Measurements from ENCODE around the gene CDKAL1.
"Not testable (repeated sequence)": the region's sequence is repeated elsewhere in the genome, so short reads cannot be mapped to it uniquely, and the experiment has no call there.

CDKAL1 gene

DNA sequence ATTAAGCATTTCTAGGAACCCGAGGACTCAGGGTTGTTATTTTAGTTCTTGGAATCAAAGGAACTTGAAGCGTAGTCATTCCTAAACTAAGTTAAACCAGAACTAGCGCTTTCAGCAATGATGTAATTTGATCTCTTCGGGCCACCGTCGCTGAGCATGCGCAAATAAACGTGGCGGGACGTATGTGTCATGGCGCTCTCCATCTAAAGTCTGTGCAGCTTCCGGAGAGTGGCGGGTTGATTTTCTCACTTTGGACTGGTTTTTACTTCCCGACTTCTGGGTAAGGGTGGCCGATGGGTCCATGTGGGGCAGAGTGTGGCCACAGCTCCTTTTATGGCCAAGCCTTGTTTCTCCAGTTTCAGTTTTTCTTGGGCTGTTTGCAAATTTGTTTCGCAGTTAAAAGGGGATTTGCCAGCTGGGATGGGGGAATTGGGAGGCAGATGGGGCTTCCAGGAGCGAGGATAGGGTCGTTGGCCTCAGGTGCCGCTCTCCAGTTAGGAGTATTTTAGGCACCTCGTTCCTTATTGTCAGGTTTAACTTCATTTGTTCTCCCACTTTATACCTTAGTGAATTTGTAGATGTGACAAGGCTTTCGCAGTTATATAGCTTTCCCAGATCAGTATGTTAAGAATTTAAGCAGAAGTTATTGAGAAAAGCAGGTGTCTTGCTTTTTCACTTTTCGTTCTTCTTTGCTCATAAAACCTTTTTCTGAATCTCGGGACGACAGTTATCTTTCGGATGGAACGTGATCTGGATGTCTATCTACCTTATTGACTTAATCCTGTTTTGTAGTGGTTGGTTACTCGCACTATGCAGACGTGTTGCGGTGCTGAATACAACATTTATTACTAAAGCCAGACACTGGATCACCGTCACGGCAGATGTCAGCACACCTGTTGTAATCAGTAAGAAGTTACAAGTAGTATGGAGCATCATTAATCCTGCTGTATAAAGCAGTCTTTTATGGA is at the start of gene CDKAL1:
TSS of gene CDKAL1 (plus strand) at position 163 of the 968 bp plus-strand sequence. CDS start 11,894 bp downstream, outside the sequence.
- peak; percentile 77 to 93 for DNase-seq

DNA sequence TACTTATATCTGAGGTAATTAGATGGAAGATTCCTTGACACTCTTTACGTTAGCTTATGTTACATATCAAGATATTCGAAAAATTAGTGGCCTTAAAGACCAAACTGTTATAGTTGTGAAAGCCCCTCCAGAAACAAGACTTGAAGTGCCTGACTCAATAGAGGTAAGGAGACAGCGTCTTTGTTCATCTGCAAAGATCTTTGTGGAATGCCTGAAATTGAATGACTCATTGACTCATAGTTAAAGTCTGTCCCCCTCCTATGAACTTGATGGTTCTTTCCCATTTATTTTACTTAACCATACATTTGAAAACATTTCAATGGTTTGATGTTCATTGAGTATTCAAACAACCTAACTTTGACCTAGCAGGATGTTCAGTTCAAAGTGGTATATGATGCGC is 47.6 kb upstream of the CDKAL1 start:
- DNase-seq = no peak

DNA sequence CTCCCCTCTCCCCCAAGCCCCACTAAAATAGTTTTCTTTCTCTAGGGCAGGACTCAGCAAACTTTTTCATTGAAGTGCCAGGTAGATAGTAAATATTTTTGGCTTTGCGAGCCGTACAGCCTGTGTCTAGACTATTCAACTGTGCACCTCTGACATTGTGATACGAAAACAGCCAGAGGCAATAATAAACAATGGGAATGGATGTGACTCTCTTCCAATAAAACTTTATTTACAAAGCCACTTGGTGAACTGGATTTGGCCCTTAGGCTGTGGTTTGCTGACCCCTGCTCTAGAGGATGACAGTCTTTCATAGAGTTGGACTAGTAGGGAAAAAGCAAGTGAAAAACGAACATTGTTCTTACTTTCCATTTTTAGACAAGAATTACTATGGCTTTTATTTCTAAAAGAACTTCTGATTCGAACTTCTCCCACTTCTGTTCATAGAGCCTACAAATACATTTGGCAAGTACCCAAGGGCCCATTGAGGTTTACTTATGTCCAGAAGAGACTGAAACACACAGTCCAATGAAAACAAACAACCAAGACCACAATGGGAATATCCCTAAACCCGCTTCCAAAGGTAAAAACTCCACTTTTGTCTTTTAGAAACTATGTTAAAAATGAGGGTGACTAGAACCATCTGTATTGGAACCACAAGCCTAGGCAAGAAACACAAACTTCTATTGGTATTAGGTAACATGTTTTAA is 46.4 kb upstream of the CDKAL1 start:
- DNase-seq = no peak

DNA sequence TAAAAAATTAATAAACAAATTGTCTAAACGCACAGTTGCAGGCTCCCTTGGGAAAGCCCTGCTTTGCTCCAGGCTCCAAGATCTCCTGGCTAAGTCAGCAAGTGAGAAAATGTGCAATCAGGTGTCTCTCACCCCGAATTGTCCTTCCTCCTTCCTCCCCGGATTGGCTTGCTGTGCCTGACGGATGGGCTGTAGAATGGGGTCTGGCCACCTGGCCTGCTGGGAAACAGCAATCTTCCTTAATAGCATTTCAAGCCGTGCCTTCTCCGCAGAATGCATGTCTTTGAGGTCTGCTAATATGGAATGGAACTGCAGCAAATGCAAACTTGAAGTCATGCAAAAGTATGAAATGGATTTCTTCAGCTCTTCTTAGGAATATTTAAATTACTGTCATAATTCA is 43.7 kb upstream of the CDKAL1 start:
- no peak for DNase-seq

DNA sequence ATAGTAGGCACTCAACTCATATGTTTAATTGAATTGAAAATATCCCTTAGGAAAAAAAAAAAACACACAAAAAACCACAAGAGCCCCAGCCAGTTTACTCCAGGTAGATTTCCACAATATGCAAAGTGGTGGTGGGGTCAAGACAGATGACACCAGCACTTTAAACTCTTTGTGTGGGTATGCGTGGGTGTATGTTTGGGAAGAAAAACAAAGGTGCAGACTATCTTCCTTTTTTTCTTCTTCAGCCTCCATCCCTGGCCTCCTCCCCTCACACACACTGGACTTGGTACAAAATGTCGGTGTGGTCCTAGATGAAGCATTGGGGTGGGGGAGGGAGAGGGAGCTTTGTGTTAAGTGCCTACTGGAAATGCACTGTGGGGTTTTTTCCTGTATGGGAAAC is 42.2 kb upstream of the CDKAL1 start:
- no peak for DNase-seq

DNA sequence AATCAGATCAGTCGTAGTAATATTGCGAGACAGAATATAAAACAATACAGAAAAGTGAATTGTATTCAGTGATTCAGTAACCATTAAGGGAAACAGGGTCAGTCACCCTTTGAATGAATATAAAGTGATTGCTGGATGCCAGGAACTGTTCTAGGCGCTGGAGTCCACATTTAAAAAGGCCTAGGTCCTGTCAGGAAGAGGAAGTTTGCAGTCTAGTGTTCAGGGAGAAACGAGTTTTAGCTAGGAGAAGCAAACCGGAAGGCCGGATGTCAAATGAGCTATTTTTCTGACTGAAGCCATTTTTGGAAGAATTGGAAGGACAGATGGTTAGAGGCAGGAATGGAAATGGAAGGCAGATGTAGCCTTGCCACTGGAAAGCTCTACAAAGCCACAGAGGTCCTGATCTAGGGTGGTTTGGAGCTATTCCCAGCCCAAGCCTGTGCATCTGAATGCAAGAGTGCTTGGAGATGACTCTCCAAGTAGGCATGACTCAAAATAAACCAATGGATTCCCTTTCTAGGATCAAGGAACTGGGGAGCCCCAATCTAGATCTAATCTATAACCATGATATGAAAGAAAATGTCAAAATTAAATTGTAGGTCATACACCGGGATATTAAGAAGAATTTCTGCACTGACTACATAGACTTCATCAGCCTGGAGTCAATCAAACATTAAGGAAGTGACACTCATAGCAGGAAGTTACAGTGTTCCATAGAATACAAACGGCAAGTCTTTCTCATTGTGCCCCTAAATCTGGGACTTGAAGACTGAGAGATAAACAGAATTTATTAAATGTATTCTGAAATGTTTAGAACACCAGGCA is 36.8 kb upstream of the CDKAL1 start:
- no peak for DNase-seq

DNA sequence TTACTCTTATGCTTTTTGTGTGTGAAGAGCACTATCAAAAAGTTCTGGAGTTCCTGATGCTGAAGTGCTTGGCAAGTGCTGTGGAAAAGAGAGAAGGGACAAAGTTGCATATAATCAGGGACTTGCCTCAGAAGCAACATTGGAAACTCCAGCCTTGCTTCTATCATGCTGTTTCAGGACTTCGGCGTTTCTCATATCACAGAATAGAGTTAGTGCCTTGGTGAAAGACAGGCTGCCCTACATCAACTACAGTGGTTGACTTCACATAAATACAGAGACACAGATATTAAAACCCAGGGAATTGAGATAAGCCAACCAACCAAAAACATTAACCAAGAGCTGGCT is 36.2 kb upstream of the CDKAL1 start:
- no peak for DNase-seq

DNA sequence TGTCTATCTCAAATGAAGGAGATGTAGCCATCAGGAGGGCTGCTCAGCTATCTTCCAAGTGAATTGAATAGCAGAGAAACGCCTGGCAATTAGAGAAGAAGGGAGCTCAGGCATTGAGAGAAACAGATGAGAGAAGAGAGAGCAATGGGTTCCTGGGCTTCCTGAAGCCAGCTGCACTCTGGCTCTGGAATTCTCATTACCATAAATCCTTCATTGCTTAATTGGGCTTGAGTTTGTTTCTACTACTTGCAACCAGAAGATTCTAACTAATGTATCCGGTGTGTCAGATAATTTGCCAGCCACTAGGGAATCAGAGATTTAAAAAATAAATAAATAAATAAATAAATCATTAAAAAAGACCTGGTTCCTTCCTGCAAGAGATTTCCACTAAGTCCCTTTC is 25.0 kb upstream of the CDKAL1 start:
- no peak for DNase-seq

DNA sequence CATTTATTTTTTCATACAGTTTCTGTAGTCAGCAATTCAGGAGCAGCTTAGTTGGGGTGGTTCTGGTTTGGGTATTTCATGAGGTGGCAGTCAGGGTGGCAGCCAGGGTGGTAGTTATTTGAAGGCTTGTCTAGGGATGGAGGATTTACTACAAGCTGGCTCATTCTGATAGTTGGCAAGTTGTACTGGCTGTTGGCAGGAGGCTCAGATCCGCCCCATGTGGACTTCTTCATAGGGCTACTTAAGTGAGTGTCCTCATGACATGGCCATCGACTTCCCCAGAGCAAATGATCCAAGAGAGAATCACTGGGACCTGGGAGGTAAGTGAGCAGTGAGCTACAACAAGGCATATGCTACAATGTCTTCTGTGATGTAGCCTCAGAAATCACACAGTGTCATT is 22.4 kb upstream of the CDKAL1 start:
- no peak for DNase-seq

DNA sequence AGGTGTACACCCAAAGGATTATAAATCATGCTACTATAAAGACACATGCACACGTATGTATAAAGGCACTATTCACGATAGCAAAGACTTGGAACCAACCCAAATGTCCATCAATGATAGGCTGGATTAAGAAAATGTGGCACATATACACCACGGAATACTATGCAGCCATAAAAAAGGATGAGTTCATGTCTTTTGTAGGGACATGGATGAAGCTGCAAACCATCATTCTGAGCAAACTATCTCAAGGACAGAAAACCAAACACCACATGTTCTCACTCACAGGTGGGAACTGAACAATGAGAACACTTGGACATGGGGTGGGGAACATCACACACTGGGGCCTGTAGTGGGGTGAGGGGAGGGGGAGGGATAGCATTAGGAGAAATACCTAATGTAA is 9.0 kb upstream of the CDKAL1 start:
- not testable (repeated sequence) for DNase-seq

DNA sequence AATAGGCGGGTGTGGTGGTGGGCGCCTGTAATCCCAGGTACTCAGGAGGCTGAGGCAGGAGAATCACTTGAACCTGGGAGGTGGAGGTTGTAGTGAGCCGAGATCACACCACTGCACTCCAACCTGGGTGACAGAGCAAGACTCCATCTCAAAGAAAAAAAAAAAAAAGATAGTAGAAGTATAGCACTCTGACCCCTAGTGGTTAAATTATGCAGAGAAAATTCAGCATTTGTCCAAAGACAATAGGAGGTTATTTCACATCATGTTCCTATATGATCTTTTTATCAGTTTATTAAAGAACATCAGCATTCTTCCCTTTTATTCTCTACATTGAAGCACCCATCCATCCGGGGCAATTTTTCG is 5.2 kb upstream of the CDKAL1 start:
- peak in 1 of 2 experiments; percentile 69 for DNase-seq

DNA sequence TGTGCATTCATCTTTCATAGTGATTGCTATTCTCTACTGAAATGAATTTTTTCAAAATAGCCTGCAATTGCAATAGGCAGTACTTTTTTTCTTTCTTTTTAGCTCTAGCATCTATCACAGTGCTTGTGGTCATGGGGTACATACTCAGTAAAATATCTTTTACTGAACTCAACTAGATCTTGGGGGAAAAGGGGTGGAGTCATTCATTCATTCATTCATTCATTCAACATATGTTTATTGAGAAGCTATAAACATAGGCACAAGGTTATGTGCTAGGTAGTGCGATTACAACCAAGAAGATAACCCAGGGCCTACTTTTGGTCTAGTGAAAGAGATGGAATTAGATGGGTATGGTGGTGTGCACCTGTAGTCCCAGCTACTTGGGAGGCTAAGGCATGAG is 1.4 kb upstream of the CDKAL1 start:
- no peak for DNase-seq

DNA sequence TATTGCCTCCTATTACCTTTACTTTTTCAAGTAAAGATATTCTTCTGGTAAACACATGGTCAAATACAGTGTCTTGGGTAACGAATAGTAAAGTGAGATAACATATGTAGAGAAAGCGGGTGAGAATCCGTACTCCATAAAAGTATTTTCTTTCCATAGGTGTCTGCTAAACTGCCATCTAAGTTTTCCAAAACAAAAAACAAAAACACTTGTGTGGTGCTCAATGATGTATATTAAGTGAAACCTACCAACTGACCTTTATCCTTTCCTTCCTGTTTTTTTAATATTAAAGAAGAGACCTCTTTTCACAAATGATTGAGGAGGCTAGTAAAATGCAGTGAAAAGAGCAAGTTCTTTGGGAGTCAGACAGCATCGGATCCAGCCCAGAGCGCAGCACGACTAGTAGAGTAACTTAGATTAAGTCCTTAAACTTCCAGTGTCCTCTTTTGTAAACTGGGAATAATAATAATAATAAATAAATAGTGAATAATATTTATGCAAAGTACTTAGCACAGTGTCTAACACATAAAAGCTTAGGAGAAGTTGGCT is 437 bp upstream of the CDKAL1 start:
- DNase-seq = no peak

DNA sequence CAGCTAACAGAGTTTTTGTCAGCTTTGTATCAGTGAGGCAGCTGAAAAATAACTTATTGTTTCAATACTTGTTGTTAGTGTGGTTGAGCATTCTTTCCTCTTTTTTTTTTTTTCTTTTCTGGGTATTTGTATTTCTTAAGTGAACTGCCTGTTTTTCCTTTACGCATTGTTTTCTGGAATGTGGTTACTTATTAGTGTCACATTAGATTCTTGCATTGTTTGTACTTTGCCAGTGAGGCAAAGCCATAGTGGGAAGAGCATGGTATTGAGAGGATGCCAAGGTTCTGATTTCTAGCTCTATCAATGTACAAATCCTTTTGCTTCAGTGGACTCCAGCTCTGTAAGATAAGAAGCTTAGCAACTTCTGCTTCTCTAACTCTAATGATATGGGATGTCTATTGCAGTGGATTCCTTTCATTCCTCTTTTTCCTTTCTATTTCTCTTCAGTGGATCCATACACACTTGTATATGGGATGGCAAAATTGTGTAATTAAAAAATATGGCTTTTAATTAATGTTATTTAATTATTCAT is 3.9 kb downstream of the CDKAL1 start:
- DNase-seq = no peak

DNA sequence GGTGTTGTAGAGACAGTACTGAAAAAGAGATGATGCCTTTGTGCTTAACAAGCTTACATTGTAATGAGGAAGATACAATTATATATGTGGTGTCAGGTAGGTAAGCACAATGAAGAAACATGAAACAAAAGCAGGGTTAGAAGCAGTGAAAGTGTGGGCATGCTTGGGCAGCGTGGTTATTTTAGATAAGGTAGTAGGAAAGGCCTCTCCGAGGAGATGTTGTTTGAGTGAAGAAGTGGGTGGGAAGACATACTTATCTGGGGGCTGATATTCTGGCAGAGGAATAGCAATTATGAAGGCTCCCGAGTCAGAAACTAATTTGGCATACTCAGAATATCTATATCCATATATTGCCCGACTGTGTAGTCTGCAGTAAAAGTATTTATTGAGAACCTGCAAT is 4.7 kb downstream of the CDKAL1 start:
- no peak for DNase-seq

DNA sequence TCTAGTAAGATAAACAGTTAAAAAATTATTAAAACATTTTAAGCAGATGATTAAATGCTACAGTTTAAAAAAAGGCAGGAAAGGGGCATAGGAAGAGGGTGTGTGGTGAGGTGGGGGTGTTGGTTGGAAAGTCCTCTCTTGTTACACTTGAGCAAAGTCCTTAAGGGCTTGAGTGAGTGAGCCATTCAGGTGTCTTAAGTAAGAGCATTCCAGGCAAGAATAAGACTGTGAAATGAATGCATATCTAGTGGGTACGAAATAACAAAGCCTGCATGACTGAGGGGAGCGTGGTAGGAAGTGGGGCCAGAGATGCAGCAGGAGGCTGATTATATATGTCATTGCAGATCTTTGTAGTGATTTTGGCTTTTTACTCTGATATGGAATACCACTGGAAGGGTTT is 5.1 kb downstream of the CDKAL1 start:
- no peak for DNase-seq

DNA sequence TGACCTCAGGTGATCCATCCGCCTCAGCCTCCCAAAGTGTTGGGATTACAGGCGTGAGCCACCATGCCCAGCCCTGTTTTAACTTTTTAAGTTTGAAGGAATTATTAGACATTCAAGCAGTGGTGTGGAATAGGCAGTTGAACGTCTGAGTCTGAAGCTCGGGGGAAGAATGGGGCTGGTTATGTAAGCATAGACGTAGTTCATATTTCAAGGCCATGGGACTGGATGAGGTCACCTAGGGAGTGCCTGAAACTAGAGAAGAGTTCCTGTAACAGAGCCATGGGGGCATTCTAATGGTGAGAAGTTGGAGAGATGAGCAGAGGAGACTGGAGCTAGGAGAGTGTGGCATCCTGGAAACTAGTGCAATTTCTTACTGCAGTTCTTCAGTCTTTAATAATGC is 6.4 kb downstream of the CDKAL1 start:
- no peak for DNase-seq

DNA sequence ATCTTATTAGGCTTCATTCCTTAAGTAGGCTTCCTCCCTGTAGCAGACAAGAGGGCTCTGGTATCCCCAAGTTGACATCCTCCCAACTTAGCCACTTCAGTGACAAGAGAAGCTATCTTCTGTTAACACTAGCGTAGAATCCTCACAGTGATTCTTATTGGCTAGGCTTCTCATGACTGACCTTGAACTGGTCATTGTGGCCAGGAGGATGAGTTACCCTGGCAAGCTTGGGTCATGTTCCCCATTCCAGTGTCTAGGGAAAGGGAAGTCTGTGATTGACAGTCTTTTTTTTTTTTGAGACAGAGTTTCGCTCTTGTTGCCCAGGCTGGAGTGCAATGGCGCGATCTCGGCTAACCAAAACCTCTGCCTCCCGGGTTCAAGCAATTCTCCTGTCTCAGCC is 7.1 kb downstream of the CDKAL1 start:
- DNase-seq = no peak

DNA sequence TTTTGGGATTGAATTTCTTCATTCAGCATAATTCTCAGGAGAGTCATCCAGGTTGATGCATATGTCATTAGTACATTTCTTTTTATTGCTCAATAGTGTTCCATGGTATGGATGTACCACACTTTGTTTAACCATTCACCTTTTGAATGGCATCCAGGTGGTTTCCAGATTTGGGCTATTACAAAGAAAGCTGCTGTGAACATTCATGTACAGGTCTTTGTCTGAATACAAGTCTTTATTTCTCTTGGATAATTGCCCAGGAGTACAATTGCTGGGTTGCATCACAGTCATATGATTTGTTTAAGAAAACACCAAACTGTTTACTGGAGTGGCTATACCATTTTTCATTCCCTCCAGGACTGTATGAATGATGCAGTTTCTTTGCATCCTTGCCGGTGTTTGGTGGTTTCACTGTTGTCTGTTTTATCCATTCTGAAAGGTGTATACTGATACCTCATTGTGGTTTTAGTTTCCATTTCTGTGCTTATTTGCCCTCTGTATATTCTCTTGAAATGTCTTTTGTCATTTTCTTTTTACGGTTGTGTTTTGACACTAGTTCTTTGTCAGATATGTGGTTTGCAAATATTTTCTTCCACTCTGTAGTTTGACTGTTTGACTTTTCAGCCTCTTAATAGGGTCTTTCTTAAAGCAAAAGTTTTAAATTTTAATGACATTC is 8.8 kb downstream of the CDKAL1 start:
- DNase-seq = peak in 1 of 2 experiments; percentile 38

DNA sequence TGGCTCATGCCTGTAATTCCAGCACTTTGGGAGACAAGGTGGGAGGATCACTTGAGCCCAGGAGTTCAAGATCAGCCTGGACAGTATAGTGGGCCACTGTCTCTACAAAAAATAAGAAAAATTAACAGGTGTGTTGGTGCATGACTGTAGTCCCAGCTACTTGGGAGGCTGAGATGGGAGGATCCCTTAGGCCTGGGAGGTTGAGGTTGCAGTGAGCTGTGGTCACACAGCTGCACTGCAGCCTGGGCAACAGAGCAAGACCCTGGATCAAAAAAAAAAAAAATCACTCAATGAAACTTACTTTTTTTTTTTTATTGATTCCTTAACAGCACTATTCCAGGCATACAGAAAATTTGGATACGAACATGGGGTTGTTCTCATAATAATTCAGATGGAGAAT is 14.0 kb downstream of the CDKAL1 start:
- no peak for DNase-seq

DNA sequence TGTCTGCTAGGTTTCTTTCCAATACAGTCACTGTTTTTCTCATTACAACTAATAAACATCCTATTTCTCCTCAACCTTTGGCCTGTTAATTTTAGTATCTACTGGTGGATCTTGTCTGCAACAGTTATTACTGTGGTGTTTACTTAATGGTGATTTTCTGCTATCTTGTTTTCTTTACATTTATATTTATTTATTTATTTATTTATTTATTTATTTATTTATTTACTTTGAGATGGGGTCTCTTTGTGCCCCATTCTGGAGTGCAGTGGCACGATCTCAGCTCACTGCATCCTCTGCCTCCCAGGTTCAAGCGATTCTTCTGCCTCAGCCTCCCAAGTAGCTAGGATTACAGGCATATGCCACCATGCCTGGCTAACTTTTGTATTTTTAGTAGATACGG is 15.1 kb downstream of the CDKAL1 start:
- not testable (repeated sequence) for DNase-seq

DNA sequence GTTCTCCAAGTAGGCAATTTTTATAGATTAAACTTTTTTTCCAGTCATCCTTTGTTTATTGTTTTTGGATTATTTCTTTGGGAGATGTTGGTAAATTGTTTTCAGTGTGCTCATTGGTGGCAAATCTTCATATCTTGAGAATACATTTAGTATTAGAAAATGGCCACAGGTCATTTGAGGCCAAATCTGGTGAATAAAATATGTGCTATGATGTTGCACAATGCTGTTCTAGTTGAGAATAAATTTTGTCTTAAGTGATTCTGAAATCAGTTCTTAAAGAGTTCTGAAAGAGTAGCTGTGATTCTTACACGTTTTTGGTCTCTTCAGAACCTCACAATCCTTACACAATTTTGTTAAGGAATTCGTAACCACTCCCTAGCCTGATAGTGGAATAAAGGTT is 20.1 kb downstream of the CDKAL1 start:
- no peak for DNase-seq
